Fibroblast of villous mesenchyme (primary cell): ENCODE results near the gene SMARCA4. TPM values are rescaled to one million over a fixed set of nuclear protein-coding genes. Genes with fewer than 3 reads are reported as not detected.

Experiments used
- DNase-seq: peaks from one replicate; pipeline ENCODE4 v3.0.0-alpha.2; 2010; ENCODE audit warnings: low read depth
- H3K4me3 ChIP-seq: 2 replicates; pipeline ENCODE4 v1.5.1; 2011; ENCODE audit warnings: low read depth, mild to moderate bottlenecking, low read length
- CTCF ChIP-seq: IDR thresholded peaks from 2 replicates; pipeline ENCODE4 v1.5.1; 2012; ENCODE audit warnings: low read depth, mild to moderate bottlenecking, low read length; ENCODE audit not compliant: insufficient read depth
- total RNA-seq: library from RNA; depleted of rRNA; stranded (reverse); fragments of >200 nt; gene quantifications from 2 replicates; pipeline ENCODE4 v1.2.3, GENCODE V29; 2012

SMARCA4 gene
- total RNA-seq, 1 donor, result 96.7 TPM

- no peak for DNase-seq
- TF ChIP-seq CTCF, result no peak
- H3K4me3 ChIP-seq, result no peak overlapping the region
Observed at GRCh38 chr19:11034449-11035213, 73.8 kb downstream of the SMARCA4 start.

GRCh38 chr19:11035441-11036377 lies 74.9 kb downstream of the SMARCA4 start:
- TF ChIP-seq CTCF, result peak; percentile 90
- DNase-seq, result peak; percentile 90

GRCh38 chr19:11038511-11038910 lies 77.7 kb downstream of the SMARCA4 start:
- no peak overlapping the region for H3K4me3 ChIP-seq
- TF ChIP-seq CTCF, result no peak
- DNase-seq, result no peak

More at GRCh38 chr19:11035441-11036377, 74.9 kb downstream of the SMARCA4 start:
- H3K4me3 ChIP-seq, result no peak overlapping the region

- no peak for DNase-seq
- no peak for TF ChIP-seq CTCF
- H3K4me3 ChIP-seq, result no peak overlapping the region
Observed at GRCh38 chr19:11041194-11041593, 80.4 kb downstream of the SMARCA4 start.

DNA sequence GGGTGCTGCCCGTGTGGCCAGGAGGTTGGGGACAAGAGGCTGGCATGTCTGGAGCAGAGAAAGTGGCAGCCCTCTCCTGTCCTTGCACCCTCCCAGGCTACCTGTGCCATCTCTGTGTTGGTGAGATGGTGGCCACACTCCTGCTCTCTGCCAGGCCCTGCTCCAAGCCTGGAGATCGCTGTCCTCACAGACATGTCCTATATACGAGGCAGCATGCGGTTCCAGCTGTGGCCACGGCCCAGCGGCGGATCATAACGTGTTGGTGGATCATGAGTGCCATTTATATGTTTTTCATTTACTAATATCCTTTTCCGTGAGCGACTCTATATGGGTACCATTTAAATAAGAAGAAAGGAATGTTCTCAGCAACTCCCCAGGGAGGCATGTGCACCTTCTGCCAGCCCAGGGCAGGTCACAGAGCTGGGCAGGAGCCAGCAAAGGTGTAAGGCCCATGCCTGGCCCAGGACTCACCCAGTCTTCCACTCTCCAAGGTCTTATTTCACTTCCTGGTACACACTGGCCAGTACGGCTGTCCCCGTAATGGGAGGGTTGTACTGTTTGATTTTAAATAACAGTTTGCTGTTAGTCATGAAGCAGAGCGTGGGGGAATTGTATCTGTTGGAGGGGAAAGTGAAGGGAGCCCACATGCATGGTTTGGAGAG lies 81.3 kb downstream of the SMARCA4 start:
- no peak overlapping the region for H3K4me3 ChIP-seq
- DNase-seq, result no peak
- no peak for TF ChIP-seq CTCF

DNA sequence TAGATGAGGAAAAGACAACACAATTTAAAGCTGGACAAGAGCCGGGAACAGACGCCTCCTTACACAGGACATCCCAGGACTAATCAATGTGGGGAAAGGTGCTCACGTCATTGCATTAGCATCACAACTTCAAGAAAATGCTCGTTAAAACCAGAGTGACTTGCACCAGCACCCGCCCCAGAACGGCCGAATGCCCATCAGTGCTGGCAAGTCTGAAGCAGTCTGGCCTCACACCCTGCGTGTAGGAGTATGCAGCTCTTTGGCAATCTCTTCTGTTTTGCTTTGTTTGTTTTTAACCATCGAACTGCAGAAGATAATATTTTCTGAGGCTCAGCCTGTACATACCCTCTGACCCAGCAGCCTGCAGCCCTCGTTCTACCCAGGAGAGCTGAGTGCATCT lies 83.6 kb downstream of the SMARCA4 start:
- no peak for TF ChIP-seq CTCF
- no peak overlapping the region for H3K4me3 ChIP-seq
- peak; percentile 78 for DNase-seq
